ENCODE results near the gene TTLL13. TPM values are rescaled to one million over a fixed set of nuclear protein-coding genes. Genes with fewer than 3 reads are reported as not detected.
"Not testable (repeated sequence)": the region's sequence is repeated elsewhere in the genome, so short reads cannot be mapped to it uniquely, and the experiment has no call there.

TTLL13 gene
- total RNA-seq, 1 donor from 2014 or later: 0.71 TPM

- intact Hi-C loops (cut with DNase I): no loop called here
- DNase-seq (ENCODE audit: low spot score): no peak
- no peak for ATAC-seq
Observed at GRCh38 chr15:90268415-90268814, 19.1 kb downstream of the TTLL13 start.

GRCh38 chr15:90270502-90271150 is 21.3 kb downstream of the TTLL13 start:
- intact Hi-C loops (cut with DNase I): no loop called here
- no peak for ATAC-seq
- DNase-seq (ENCODE audit: low spot score): no peak

GRCh38 chr15:90271459-90272166 is 22.3 kb downstream of the TTLL13 start:
- no peak for ATAC-seq
- intact Hi-C loops (cut with DNase I): no loop called here

GRCh38 chr15:90278467-90278866 is 29.1 kb downstream of the TTLL13 start:
- intact Hi-C loops (cut with DNase I); DNase-seq (ENCODE audit: low spot score); ATAC-seq: not testable (repeated sequence)

More at GRCh38 chr15:90271459-90272166, 22.3 kb downstream of the TTLL13 start:
- DNase-seq (ENCODE audit: low spot score): no peak

GRCh38 chr15:90280743-90281142 is 31.4 kb downstream of the TTLL13 start:
- DNase-seq (ENCODE audit: low spot score); ATAC-seq; intact Hi-C loops (cut with DNase I): not testable (repeated sequence)

GRCh38 chr15:90281637-90282036 is 32.3 kb downstream of the TTLL13 start:
- ATAC-seq; intact Hi-C loops (cut with DNase I); DNase-seq (ENCODE audit: low spot score): not testable (repeated sequence)

GRCh38 chr15:90286678-90287077 is 37.3 kb downstream of the TTLL13 start:
- ATAC-seq (peak; percentile 51), DNase-seq (ENCODE audit: low spot score) (no peak)
- intact Hi-C loops (cut with DNase I): no loop called here

- no peak for DNase-seq (ENCODE audit: low spot score)
Observed at GRCh38 chr15:90287101-90287500, 37.7 kb downstream of the TTLL13 start.

GRCh38 chr15:90287946-90288345 is 38.6 kb downstream of the TTLL13 start:
- no peak for ATAC-seq
- no peak for DNase-seq (ENCODE audit: low spot score)
- intact Hi-C loops (cut with DNase I): no loop called here

More at GRCh38 chr15:90287101-90287500, 37.7 kb downstream of the TTLL13 start:
- ATAC-seq: no peak
- intact Hi-C loops (cut with DNase I): no loop called here

GRCh38 chr15:90291679-90292356 is 42.5 kb downstream of the TTLL13 start:
- no peak for ATAC-seq
- intact Hi-C loops (cut with DNase I): no loop called here
- no peak for DNase-seq (ENCODE audit: low spot score)

- intact Hi-C loops (cut with DNase I); ATAC-seq: not testable (repeated sequence)
- peak; percentile 80 for DNase-seq (ENCODE audit: low spot score)
Observed at GRCh38 chr15:90293040-90293810, 43.9 kb downstream of the TTLL13 start.

GRCh38 chr15:90294159-90294558 is 44.8 kb downstream of the TTLL13 start:
- intact Hi-C loops (cut with DNase I): no loop called here
- DNase-seq (ENCODE audit: low spot score): no peak
- ATAC-seq: no peak

- intact Hi-C loops (cut with DNase I): no loop called here
- no peak for DNase-seq (ENCODE audit: low spot score)
- no peak for ATAC-seq
Observed at GRCh38 chr15:90294601-90295269, 45.4 kb downstream of the TTLL13 start.

- ATAC-seq (no peak), DNase-seq (ENCODE audit: low spot score) (no peak)
- intact Hi-C loops (cut with DNase I): no loop called here
Observed at GRCh38 chr15:90295270-90295648, 45.9 kb downstream of the TTLL13 start.

- ATAC-seq; DNase-seq (ENCODE audit: low spot score); intact Hi-C loops (cut with DNase I): not testable (repeated sequence)
Observed at GRCh38 chr15:90296316-90296884, 47.0 kb downstream of the TTLL13 start.

GRCh38 chr15:90297021-90297420 is 47.7 kb downstream of the TTLL13 start:
- intact Hi-C loops (cut with DNase I): no loop called here
- no peak for DNase-seq (ENCODE audit: low spot score)
- ATAC-seq: no peak

- ATAC-seq: no peak
- DNase-seq (ENCODE audit: low spot score): no peak
- intact Hi-C loops (cut with DNase I): no loop called here
Observed at GRCh38 chr15:90300541-90300940, 51.2 kb downstream of the TTLL13 start.

GRCh38 chr15:90300988-90301706 is 51.8 kb downstream of the TTLL13 start:
- DNase-seq (ENCODE audit: low spot score) (peak; percentile 70), ATAC-seq (peak; percentile 75)
- intact Hi-C loops (cut with DNase I): no loop called here
